AG09309 (cell line): ENCODE results near the gene HERPUD1.

Experiments used
- DNase-seq: peaks from one replicate; pipeline ENCODE4 v3.0.0-alpha.2; 2010; ENCODE audit warnings: low read depth
- H3K4me3 ChIP-seq: 2 replicates; pipeline ENCODE4 v1.5.1; 2011; ENCODE audit warnings: mild to moderate bottlenecking, low read depth, low read length, moderate library complexity; ENCODE audit not compliant: control insufficient read depth
- TF ChIP-seq, protein P1 (sequence below): IDR thresholded peaks from 2 replicates; pipeline ENCODE4 v1.5.1; 2011; ENCODE audit warnings: mild to moderate bottlenecking, low read depth, low read length, inconsistent platforms; ENCODE audit not compliant: insufficient read depth, control insufficient read depth; ENCODE audit errors: missing control alignments

Gene HERPUD1

DNA sequence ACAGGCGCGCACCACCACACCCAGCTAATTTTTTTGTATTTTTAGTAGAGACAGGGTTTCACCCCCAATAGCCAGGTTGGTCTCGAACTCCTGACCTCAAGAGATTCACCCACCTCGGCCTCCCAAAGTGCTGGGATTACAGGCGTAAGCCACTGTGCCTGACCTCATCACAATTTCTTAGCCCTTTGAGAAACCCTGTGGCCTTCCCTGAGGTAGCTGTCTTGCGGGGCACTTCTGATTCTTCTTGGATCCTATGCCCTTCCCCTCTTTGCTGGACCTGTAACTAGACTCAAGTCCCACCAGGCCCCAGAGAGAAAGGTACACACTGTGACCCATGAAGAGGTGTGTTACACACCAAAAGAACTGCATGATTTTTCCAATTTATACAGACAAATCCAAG is 16.3 kb downstream of the HERPUD1 start:
- DNase-seq, result no peak
- H3K4me3 ChIP-seq, result no peak overlapping the region
- TF ChIP-seq, protein P1, sequence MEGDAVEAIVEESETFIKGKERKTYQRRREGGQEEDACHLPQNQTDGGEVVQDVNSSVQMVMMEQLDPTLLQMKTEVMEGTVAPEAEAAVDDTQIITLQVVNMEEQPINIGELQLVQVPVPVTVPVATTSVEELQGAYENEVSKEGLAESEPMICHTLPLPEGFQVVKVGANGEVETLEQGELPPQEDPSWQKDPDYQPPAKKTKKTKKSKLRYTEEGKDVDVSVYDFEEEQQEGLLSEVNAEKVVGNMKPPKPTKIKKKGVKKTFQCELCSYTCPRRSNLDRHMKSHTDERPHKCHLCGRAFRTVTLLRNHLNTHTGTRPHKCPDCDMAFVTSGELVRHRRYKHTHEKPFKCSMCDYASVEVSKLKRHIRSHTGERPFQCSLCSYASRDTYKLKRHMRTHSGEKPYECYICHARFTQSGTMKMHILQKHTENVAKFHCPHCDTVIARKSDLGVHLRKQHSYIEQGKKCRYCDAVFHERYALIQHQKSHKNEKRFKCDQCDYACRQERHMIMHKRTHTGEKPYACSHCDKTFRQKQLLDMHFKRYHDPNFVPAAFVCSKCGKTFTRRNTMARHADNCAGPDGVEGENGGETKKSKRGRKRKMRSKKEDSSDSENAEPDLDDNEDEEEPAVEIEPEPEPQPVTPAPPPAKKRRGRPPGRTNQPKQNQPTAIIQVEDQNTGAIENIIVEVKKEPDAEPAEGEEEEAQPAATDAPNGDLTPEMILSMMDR, result no peak

DNA sequence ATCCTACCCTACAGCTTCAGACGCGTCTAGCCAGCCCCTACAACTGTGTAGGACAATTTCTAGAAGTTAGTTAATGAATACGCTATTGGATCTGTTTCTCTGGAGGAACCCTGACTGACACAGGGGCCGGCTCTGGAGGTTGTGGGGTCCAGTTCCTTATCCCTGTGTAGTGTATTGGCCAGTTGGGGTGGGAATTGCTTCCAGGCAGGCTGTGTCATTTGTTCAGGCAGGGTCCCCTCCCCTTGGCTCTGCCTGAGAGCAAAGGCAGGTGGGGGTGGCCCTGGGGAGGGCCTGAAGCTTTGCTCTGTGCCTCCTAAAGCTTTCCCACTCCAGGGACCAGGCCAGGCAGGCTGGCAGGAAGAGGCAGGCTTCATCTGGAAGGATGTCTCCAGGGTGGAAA is 18.1 kb downstream of the HERPUD1 start:
- H3K4me3 ChIP-seq, result no peak overlapping the region
- DNase-seq, result no peak
- TF ChIP-seq, protein P1, result no peak

DNA sequence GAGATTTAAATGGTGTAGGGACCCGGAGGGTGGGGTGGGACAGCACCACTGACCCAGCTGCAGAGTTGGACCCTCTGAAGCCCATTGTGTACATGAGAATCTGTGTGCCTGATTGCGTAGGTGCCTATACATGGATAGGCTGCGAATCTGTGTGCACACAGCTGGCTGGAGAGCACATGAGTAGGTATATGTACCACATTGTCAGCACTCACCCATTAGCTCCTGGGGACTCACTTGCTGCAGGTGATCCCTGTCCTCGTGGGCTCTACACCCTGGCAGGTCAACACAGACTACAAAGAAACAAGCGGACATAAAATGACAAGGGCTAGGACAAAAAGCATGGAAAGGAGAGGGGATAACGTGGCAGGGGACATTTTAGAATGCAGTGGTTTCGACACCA is 18.5 kb downstream of the HERPUD1 start:
- no peak overlapping the region for H3K4me3 ChIP-seq
- TF ChIP-seq, protein P1, result no peak

DNA sequence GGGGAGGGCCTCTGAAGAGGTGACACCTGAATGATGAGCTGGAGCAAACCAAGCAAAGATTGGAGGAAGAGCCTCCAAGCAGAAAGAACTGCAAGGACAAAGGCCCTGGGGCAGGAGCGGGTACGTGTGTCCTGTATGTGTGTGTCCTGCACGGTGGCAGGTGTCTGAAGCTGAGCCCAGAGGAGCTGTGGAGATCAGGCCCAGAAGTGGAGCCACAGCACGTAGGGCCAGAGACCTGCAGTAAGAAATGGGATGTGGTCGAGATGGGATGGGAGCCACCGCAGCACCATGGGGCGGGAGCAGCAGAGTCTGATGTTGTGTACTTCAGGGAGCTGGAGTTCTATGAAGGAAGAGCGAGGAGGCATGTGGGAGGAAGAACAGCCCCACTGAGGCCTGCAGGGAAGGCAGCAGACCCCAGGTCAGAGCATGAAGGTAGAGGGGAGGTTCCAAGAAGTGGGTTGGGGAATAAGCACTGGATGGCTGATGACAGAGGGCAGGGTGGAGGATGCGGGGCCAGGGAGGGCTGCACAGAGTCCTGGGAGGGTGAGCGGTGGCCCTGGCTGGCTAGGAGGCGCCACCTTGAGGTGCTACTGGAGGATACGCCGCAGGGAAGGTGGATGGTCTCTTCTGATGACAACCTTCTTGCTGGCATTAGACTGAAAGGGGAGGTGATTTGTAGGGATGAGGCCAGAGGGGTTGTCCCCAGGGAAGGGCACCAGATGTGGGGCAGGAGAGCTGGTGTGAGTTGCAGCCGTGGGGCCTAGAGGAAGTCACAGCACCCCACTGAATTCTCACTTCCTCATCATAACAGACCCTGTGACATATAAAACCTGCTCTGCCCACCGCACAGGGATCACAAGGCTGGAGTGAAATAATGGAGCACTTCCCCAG is 19.2 kb downstream of the HERPUD1 start:
- TF ChIP-seq, protein P1, result peak; percentile 83
- no peak overlapping the region for H3K4me3 ChIP-seq
- DNase-seq, result no peak

More for the DNA sequence above, 18.5 kb downstream of the HERPUD1 start:
- DNase-seq, result no peak

DNA sequence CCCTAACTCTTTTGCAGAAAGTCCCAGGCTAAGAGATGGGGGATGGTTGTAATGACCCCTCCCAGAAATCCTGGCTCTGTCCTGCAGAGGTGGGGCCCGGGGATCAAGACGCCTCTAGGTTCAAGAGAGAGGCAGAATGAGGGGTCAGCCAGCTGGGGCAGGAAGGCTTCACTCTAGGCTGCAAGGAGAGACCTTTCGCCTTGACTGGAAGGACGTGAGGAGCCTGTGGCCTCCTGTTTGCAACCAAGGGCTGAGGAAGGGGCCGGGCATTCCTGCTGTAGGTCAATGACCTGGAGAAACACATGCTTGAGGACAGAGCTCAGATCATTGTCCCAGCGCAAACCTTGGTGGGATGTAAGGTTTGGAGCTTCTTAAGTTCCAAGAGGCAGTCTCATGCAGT is 21.1 kb downstream of the HERPUD1 start:
- TF ChIP-seq, protein P1, result no peak
- no peak for DNase-seq
- no peak overlapping the region for H3K4me3 ChIP-seq

DNA sequence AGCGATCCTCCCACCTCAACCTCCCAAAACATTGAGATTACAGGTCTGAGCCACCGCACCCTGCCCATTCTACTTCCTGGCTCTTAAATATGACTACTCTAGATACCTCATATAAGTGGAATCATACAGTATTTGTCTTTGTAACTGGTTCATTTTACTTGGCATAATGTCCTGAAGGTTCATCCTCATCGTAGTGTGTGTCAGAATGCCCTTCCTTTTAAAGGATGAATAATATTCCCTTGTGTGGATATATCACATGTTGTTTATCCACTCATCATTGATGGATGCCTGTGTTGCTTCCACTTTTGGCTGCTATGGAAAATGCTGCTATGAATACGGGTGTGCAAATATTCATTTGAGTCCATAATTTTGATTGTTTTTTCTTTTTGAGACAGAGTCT is 24.1 kb downstream of the HERPUD1 start:
- TF ChIP-seq, protein P1, result no peak
- no peak for DNase-seq
- H3K4me3 ChIP-seq, result no peak overlapping the region
